ENCODE results near the gene GTPBP3. TPM values are rescaled to one million over a fixed set of nuclear protein-coding genes. Genes with fewer than 3 reads are reported as not detected.
A peak's percentile ranks its signal among the peaks of the same experiment; 100 is the strongest.

Gene GTPBP3
- total RNA-seq, 1 donor from 2014 or later, result 10.8 TPM

DNA sequence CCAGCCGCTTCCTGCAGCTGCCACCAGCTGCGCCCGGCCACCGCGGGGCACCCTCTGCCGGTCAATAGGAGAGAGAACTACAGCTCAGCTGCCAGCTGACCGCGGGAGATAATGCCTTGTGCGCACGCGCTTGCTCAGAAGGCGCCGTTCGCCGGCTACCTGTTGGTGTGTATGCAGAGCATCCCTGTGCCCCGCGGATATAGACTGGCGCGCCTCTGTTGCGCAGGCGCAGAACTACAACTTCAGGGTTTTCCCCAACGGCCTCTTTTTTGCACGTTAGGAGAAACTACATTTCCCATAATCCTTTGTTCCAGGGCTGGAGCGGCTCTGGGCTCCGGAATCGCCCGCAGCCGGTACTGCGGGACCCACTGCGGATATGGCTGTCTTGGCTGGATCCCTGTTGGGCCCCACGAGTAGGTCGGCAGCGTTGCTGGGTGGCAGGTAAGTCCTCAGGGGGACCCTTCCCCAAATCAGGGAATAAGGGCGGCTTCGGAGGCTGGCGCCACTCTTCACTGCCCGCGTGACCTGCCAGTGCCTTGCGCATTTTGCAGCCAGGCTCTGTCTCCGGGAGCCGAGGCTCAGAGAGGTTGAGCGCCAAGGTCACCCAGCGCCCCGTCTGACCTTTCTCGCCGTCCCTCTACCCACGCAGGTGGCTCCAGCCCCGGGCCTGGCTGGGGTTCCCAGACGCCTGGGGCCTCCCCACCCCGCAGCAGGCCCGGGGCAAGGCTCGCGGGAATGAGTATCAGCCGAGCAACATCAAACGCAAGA is 31.7 kb upstream of the GTPBP3 start, which contains the start of gene MRPL34:
MRPL34 (plus strand) TSS at position 356 of the 768 bp plus-strand sequence; CDS start at position 377, 21 bp downstream.
- peaks cover 76% of the 10 kb centered on the region for H3K4me1 ChIP-seq
- intact Hi-C loops (cut with micrococcal nuclease), result no loop called here

DNA sequence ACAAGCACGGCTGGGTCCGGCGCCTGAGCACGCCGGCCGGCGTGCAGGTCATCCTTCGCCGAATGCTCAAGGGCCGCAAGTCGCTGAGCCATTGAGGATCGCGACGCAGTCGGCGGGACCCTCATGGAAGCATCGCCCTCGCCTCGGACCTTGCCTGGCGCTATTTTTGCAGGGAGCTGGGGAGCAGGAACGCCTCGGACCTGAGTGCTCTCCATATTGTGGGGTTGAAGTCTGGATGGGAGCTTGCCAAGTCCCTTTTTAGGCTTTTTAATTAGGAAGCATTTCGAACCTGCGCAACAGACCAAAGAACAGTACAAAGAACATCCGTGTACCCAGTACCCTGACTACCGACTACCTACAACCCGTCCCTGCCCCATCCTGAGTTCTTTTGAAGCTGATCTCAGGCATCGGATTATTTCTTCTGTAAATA is 31.1 kb upstream of the GTPBP3 start:
- H3K27me3 ChIP-seq (ENCODE audit: low read depth), result no peaks in the 10 kb centered on the region
- no peak for DNase-seq
- no peaks in the 10 kb centered on the region for H3K36me3 ChIP-seq
- H3K4me1 ChIP-seq, result peaks cover 82% of the 10 kb centered on the region
- H3K27ac ChIP-seq (replicated peaks), result peak overlapping the region; percentile 98
- TF ChIP-seq, protein P1, sequence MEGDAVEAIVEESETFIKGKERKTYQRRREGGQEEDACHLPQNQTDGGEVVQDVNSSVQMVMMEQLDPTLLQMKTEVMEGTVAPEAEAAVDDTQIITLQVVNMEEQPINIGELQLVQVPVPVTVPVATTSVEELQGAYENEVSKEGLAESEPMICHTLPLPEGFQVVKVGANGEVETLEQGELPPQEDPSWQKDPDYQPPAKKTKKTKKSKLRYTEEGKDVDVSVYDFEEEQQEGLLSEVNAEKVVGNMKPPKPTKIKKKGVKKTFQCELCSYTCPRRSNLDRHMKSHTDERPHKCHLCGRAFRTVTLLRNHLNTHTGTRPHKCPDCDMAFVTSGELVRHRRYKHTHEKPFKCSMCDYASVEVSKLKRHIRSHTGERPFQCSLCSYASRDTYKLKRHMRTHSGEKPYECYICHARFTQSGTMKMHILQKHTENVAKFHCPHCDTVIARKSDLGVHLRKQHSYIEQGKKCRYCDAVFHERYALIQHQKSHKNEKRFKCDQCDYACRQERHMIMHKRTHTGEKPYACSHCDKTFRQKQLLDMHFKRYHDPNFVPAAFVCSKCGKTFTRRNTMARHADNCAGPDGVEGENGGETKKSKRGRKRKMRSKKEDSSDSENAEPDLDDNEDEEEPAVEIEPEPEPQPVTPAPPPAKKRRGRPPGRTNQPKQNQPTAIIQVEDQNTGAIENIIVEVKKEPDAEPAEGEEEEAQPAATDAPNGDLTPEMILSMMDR (IDR thresholded peaks at IDR 0.05; ENCODE audit: borderline replicate concordance), result no peak
- intact Hi-C loops (cut with micrococcal nuclease), result no loop called here
- H3K9me3 ChIP-seq (replicated peaks), result no peaks in the 10 kb centered on the region
- H3K4me3 ChIP-seq, result peak overlapping the region; percentile 87

More for the DNA sequence above, 31.7 kb upstream of the GTPBP3 start, which contains the start of gene MRPL34:
- peak; percentile 93 for DNase-seq
- H3K4me3 ChIP-seq, result peak within 1 kb of the TSS; percentile 87
- H3K27ac ChIP-seq (replicated peaks), result peak within 1 kb of the TSS; percentile 98
- no peaks in the 10 kb centered on the region for H3K9me3 ChIP-seq (replicated peaks)
- TF ChIP-seq, protein P1 (IDR thresholded peaks at IDR 0.05; ENCODE audit: borderline replicate concordance), result peak; percentile 82
- H3K36me3 ChIP-seq, result peaks cover 2% of the 10 kb centered on the region
- H3K27me3 ChIP-seq (ENCODE audit: low read depth), result no peaks in the 10 kb centered on the region

DNA sequence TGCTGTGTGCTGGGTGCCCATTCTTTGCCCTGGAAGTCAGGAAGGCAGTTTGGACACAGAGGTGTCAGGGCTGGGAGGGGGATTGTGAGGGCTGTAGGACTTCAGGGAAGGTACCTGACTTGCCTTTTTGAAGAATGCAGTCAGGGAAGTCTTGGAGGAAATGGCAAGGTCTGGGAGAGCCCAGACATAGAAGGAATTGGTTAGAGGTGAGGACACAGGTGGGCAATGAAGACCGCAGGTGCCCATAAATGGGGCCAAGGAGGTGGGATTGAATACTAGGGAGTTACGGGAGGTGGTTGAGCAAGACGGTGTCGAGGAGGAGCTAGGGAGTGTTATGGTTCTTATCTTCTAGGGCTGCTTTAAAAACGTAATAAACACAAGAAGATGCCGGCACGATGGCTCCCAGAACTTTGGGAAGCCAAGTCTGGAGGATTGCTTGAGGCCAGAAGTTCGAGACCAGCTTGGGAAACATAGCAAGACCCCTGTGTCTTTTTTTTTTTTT is 29.4 kb upstream of the GTPBP3 start:
- DNase-seq, result no peak
- H3K9me3 ChIP-seq (replicated peaks), result no peaks in the 10 kb centered on the region
- peak overlapping the region; percentile 98 for H3K27ac ChIP-seq (replicated peaks)
- TF ChIP-seq, protein P1 (IDR thresholded peaks at IDR 0.05; ENCODE audit: borderline replicate concordance), result no peak
- intact Hi-C loops (cut with micrococcal nuclease), result no loop called here
- no peaks in the 10 kb centered on the region for H3K27me3 ChIP-seq (ENCODE audit: low read depth)
- H3K4me1 ChIP-seq, result peaks cover 84% of the 10 kb centered on the region
- no peak overlapping the region for H3K4me3 ChIP-seq
- H3K36me3 ChIP-seq, result peaks cover 4% of the 10 kb centered on the region

DNA sequence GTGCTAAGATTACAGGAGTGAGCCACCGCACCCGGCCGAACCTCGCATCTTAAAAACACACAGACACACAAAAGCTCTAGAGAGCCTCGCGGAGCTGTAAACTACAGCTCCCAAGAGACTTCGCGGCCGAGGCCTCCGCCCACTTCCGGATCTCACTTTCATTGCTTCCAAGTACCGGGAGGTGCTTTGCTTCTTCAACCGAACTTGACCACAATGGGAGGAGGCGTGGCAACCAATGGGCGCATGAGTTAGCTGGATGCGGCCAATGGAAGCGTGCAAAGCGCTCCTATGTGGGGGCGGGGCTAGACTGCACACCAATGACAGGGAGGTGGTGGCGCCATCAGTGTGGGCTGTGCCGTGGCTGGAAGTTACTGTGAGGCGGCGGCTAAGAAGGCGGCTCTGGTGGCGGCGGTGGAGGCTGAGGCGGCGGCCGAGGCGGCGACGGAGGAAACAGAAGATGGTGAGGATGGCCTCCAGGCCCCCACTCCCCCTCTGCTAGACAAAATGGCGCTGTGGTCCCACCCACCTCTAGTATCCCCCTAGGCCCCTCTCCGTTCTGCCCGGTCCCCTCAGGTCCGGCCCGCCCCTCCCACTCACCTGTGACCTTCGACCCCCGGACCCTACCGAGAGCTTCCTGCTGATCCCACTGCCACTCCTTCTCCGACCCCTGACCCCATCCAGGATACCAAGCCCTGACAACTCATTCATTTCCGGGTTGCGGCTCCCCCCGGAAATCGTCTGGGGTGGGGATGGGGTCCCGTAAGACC is 28.0 kb upstream of the GTPBP3 start, which contains the start of gene DDA1:
DDA1 (plus strand) TSS at position 366 of the 767 bp plus-strand sequence; CDS start at position 458, 92 bp downstream.
- Histone ChIP-seq H3K27ac (replicated peaks) (peak within 1 kb of the TSS; percentile 84), H3K27me3 (ENCODE audit: low read depth) (no peaks in the 10 kb centered on the region), H3K4me1 (peaks cover 70% of the 10 kb centered on the region), H3K4me3 (peak within 1 kb of the TSS; percentile 89), H3K9me3 (replicated peaks) (no peaks in the 10 kb centered on the region), H3K36me3 (peaks cover 14% of the 10 kb centered on the region)
- intact Hi-C loops (cut with micrococcal nuclease), result no loop called here
- DNase-seq, result peak; percentile 99
- TF ChIP-seq, protein P1 (IDR thresholded peaks at IDR 0.05; ENCODE audit: borderline replicate concordance), result no peak

DNA sequence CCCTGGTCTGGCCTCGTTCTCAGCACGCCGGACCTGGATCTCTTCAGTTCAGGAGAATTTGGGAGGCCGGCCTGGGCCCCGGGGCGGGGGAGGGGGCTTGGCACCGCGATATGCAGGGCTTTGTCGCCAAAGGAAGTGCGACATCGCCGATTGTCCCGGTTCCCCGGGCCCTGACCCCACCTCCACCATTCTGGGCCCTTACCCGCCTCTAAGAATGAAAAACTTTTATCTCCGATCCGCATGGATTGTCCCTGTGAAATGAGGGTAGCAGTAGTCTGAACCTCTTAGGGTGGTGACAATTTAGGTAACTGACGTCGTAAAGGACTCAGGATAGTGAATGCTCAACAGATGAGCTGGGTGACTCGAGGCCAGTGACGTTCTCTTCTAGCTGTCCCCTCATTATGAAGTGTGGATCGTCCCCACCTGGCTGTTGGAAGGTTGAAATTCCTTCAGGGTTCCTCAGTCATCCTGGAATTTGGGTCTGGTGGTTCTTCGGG is 27.3 kb upstream of the GTPBP3 start:
- Histone ChIP-seq H3K4me3 (peak overlapping the region; percentile 89), H3K27ac (replicated peaks) (peak overlapping the region; percentile 84), H3K4me1 (peaks cover 64% of the 10 kb centered on the region), H3K27me3 (ENCODE audit: low read depth) (no peaks in the 10 kb centered on the region), H3K9me3 (replicated peaks) (no peaks in the 10 kb centered on the region), H3K36me3 (peaks cover 19% of the 10 kb centered on the region)
- intact Hi-C loops (cut with micrococcal nuclease), result no loop called here
- DNase-seq, result no peak
- TF ChIP-seq, protein P1 (IDR thresholded peaks at IDR 0.05; ENCODE audit: borderline replicate concordance), result no peak

Measured in left ventricle myocardium inferior (tissue), 1 donor.